Daoy (cell line): ENCODE data around the gene MBL2. TPM values are rescaled to one million over a fixed set of nuclear protein-coding genes. Genes with fewer than 3 reads are reported as not detected.
A peak's percentile ranks its signal among the peaks of the same experiment; 100 is the strongest.

Experiments
- DNase-seq: peaks from one replicate; pipeline ENCODE4 v3.0.0-alpha.2; 2015; ENCODE audit warnings: low read depth
- total RNA-seq: library from RNA; depleted of rRNA; stranded (reverse); fragments of >200 nt; shearing (Covaris generic); gene quantifications from 2 replicates; pipeline ENCODE4 v1.2.3, GENCODE V29; 2014; rRNA removed

MBL2 gene
- total RNA-seq, result not detected in 2 replicates

- no peak for DNase-seq
These were observed at the start of gene MBL2 for GRCh38 chr10:52772623-52773022. TSS of gene MBL2 (minus strand) at chr10:52772784. CDS start at chr10:52771635, 1,149 bp downstream.

DNA sequence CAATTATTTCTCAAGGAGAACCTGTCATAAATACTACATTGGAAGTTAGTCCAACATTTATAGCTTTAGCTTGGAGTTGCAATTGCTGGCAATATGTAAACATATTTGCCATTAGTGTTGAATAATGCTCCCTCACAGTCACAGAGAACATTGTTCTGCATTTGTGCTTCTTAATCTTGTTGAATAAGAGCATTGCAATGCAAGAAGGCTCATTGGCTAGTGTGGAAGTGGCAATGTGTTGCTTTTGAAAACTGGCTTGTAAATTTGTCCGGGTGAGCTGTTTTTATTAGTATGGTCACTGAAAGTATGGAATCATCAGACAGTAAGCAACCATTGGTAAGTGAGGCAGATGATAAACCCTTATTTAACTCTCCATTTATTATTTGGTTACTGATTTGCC lies 47.7 kb upstream of the MBL2 start:
- no peak for DNase-seq

GRCh38 chr10:52818019-52818418 lies 45.4 kb upstream of the MBL2 start:
- no peak for DNase-seq

DNA sequence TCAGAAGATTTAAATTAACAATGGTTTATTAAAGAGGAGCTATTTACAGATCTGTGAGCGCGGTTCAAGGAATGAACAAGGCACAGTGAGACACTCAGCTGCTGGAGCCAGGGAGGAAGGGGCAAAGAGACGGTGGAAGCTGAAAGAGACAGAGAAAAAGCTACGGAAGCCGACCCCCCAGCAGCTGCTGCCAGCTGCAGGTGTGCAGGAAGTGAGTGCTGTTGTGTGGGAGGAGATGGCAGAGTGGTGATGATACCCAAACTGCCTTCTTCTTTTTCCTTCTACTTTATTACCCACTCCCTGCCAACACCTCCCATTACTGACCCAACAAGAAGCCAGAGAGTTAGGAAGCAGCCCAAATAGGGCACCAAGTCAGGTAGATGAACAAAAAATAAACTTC lies 41.9 kb upstream of the MBL2 start:
- DNase-seq, result no peak

DNA sequence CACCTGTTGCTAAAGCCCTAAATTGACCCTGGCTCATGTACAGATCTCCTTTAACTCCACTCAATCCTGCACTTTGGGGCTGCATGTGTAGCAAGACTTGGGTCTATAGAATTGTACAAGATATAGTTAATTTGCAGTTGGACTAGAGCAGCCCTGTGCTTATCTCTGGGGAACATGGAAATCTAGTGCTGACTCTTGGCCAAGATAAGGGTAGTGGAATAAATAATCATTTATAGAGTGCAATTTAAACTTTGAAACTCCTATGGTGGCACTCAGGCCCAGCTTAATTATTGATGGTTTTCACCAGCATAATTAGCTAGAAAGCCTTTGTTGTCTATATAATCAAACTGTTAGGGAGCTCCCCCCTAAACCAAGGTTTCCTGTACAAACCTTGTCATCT lies 39.2 kb upstream of the MBL2 start:
- no peak for DNase-seq

DNA sequence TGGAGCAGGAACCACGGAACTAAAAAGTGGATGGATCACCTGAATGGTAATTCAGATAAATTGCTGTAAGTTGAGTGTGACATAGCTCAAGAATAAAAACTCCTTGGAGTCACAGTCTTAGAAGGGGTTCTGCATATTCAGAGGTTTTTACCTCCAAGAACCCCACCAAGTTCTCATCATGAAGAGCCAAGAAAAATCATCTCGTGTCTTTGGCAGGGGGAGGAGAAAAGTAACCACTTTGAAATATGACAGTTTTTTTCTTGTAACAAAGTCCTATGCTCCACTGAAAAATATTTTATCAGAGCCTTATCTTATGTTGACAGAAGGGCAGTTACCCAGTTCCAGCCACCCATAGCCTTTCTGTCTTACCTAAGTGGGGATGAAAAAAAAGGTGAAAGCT lies 38.2 kb upstream of the MBL2 start:
- DNase-seq, result no peak

DNA sequence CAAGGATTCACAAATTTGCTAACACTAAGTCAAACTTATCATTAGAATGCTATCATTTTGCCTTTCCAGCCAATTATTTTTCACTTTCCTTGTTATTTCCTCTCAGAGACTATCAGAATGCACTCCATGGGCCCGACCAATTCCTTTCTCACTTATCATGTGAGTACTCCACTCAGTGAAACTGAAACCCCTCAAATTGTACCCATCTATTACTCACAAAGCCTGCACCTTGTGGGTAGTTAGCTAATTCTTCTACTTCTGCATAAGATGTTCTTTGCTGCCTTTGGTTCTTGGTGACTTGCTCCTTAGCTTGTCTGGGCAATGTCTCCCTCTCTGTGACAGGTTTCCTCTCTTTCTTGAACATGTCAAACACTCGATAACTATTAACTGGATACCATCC lies 35.2 kb upstream of the MBL2 start:
- no peak for DNase-seq

GRCh38 chr10:52805414-52806285 lies 33.1 kb upstream of the MBL2 start:
- DNase-seq, result no peak

GRCh38 chr10:52801947-52802346 lies 29.4 kb upstream of the MBL2 start:
- DNase-seq, result no peak

DNA sequence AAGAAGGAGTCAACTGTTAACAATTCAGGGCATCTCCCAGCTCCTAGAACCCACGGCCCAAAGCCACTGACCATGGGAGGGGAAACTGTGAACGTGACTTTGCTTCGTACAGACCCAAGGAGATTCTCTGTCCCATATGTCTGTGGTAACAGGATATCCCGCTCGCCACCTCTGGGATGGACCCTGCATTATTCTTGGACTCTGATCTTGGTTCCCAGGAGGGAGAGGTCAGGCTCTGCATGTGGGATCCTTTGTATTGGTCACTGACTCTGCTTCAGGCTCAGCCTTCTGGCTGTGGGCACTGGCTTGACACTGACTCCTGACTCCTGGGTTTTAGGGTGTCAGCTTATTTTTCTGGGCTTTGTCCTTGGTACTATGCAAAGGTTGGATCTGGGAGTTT lies 13.5 kb upstream of the MBL2 start:
- DNase-seq, result no peak

DNA sequence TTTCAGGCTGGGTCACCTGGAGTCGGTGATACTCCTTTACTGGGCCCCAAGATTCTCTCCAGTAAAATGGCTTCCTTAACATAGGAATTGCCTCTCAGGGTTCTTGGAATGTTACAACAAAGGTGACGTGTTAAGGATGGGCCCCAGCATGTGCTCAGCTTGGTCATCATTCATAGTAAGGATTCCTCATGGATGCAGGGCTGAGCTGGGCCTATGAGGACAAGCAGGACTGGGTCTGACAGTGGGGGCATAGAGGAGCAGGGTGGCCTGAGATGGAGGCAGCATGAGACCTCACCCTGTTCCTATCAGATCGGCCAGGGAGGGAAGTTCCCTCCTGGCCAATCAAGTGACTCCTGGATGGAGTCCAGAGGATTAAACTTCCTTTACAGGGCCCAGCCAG lies 12.8 kb upstream of the MBL2 start:
- DNase-seq, result no peak

- no peak for DNase-seq
These were observed 11.1 kb upstream of the MBL2 start for GRCh38 chr10:52783726-52784125.

DNA sequence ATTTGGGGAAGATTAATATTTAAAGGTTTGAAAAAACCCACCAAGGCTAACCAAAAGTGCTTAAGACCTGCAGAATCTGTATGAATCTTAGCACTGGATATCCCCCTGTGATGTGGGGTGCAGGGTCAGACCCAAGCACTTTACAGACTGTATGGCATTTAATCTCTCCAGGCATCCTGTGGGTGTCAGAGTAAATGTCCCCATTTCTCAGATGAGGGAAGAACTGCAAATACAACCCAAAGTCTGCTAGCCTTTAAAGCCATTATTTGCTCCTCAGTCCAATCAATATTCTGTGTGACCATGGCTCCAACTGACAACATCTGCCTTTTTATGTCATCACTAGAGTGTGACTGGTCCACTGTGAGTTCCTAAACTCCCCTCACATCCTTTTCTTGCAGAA lies 10.0 kb upstream of the MBL2 start:
- DNase-seq, result no peak

- no peak for DNase-seq
These were observed 8.0 kb upstream of the MBL2 start for GRCh38 chr10:52780391-52781155.

DNA sequence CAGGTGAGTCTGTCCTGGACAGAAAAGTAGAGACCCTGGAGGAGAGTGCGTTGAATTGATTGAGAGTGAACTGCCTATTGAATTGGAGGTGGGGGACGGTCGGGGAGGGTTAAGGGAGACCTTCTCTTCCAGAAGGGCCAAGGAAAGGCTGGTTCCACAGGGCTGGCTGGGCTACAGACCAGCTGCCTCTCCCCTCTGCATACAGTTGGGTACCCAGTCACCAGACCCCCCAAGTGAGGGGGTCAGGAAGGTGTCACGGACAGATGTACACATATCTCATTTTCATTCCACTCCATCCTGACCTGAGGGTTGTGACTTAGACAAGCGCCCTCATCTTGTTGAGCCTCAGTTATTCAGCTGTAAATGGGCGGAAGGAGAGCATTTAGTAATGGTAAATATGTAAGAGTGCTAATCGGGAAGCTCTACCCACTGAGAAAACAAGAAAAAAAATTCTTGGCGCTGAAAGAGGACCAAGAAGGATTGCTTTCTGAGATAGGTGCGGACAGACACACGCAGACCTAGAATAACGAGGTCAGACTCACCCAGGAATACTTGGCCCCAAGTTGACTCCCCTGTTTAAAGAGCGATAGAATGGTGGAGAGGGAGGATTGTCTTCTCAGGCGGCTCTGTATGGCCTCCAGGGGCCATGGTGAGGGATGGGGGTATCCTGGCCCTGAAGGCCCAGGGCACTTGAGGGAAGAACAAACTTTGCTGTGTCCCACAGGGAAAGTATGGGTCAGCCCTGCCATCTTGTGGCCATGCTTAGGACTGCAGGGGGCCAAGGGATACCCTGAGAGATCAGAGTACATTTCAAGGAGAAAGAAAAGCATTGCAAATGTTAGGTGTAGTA lies 7.2 kb upstream of the MBL2 start:
- DNase-seq, result peak; percentile 36

GRCh38 chr10:52778511-52779392 lies 6.2 kb upstream of the MBL2 start:
- peak; percentile 12 for DNase-seq

DNA sequence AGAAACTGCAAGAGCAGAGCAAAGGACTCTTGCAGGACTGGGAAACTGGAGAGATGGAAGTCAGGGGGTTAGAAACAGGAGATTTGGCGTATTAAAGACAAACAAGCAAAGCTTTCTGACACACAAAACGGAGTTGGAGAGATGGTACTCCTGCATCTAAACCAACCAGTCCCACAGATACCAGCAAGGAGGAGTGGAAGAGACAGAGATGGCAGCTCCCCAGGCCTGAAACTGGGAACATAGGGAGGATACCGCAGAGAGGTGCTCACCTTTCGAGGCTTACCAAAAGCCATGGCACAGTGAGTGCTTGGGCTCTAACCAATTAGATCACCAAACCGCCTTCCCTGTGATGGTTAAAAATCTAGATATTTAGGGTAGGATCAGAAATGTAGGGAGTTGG lies 4.8 kb upstream of the MBL2 start:
- no peak for DNase-seq

DNA sequence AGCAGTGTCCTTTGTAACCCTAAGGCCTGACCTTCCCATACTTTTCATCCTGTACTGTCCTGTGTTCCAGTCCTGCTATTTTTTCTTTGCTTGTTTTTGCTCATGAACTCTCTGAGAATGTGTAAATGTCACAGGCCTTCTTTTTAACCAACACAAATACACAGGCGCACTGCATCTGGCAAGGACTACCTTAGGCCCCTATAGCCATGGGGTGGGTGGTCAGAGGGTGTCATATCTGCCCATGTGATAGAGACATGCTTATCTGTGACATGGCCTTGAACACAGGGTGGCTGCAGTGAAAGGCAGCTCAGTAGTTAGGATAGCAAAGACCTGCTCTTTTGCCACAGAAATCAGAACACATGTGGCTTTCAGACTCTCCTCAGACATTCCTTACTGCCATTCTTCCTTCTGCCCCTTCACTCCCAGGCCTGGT lies 3.9 kb upstream of the MBL2 start:
- DNase-seq, result no peak

- DNase-seq, result no peak
These were observed 2.6 kb upstream of the MBL2 start for GRCh38 chr10:52775132-52775647.

DNA sequence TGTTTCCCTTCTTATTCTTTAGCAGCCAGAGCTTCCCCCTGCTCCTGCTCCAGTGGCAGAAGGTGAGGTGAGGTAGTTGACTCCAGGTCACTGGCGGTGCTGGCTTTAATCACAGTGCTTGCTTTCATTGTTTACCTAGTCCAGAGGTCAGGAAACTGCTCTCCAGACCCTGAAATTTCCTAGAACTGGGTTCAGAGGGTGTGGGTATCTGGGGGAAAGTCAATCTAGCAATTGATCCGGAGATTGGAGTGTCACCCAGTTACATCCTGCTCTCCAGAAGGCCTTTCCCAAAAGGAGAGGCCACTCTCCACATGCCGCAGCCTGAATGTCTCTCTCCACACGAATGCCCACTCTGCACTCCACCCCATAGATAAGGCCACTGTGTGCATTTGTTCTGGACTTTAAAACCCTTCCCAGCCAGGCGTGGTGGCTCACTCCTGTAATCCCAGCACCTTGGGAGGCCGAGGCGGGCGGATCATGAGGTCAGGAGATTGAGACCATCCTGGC lies 2.1 kb upstream of the MBL2 start:
- no peak for DNase-seq

GRCh38 chr10:52774182-52774581 lies 1.6 kb upstream of the MBL2 start:
- DNase-seq, result no peak
